ENCODE measurements around the gene NACA. TPM values are rescaled to one million over a fixed set of nuclear protein-coding genes. Genes with fewer than 3 reads are reported as not detected.

NACA gene
- total and polyA plus RNA-seq, 2 of the 13 experiments (the other 11 are each of a cell fraction or from before 2014, with no cell fraction given) = 799 to 1,700 TPM

DNA sequence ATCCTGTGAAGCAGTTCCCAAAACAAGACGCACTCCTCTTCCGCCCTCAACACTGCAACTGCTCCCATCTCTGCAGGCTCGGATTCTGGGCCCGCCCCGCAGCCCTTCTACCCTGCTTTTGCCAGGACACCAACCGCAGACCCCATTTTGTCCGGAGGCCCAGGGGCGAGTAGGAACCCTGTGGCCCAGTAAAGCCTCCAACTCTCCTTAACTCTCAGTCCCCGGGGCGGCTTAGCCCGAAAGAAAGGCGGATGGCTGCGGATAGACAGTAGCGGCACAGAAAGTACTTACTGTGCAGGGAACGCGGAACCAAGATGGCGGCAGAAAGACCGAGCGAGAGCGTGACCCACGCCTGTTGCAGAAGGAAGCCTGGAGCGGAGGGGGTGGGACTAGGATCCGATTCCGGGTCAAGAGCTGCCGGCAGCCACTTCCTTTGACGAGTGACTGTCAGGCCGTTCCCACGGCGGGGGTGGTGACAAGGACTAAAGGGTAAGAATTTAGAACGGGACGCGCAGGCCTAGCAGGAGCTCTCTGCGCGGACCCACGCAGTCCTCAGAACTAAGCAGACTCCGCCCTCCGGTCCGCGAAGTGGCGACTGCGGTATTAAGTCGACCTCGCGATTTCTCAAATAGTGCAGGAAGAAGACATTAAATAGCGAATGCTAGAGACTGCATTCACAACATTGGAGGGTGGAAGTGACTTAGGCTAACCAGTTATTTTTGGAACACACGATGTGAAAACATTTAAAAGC, at the start of gene NACA (continued):
- TF ChIP-seq LRRFIP1 (CRISPR knock-in tag; conservative IDR thresholded peaks at IDR 0.05) (no peak), NFRKB (IDR thresholded peaks at IDR 0.05) (peak; percentile 99), ZNF549 (CRISPR knock-in tag; IDR thresholded peaks at IDR 0.05) (no peak), ZNF7 (CRISPR knock-in tag; IDR thresholded peaks at IDR 0.05) (no peak), PRPF4 (IDR thresholded peaks at IDR 0.05; ENCODE audit: low read depth, low read length, poor library complexity, severe bottlenecking) (no peak), TBX3 (IDR thresholded peaks at IDR 0.05; ENCODE audit: borderline replicate concordance) (no peak; the same call in 1 of the 2 replicates), ZKSCAN5 (CRISPR knock-in tag; IDR thresholded peaks at IDR 0.05) (no peak), SAP130 (CRISPR knock-in tag; IDR thresholded peaks at IDR 0.05; ENCODE audit: low read depth) (peak; percentile 99), NPAS2 (CRISPR knock-in tag; IDR thresholded peaks at IDR 0.05; ENCODE audit: borderline replicate concordance) (no peak), ZNF773 (CRISPR knock-in tag; IDR thresholded peaks at IDR 0.05; ENCODE audit: borderline replicate concordance) (no peak), ZNF737 (CRISPR knock-in tag; IDR thresholded peaks at IDR 0.05; ENCODE audit: borderline replicate concordance) (no peak; the same call in 1 of the 2 replicates), HES4 (CRISPR knock-in tag; IDR thresholded peaks at IDR 0.05; ENCODE audit: borderline replicate concordance) (peak; percentile 90; the same call in 1 of the 2 replicates), NFKBIZ (CRISPR knock-in tag; IDR thresholded peaks at IDR 0.05) (peak; percentile 89), ZNF672 (CRISPR knock-in tag; IDR thresholded peaks at IDR 0.05) (no peak), NR2F1 (CRISPR knock-in tag; IDR thresholded peaks at IDR 0.05) (no peak), TCF7L2 (IDR thresholded peaks at IDR 0.05; ENCODE audit: low read depth, low read length) (no peak), ZIK1 (CRISPR knock-in tag; IDR thresholded peaks at IDR 0.05; ENCODE audit: borderline replicate concordance, low read depth) (peak; percentile 61; the same call in 1 of the 2 replicates), ZNF367 (CRISPR knock-in tag; IDR thresholded peaks at IDR 0.05; ENCODE audit: borderline replicate concordance) (no peak), ZNF274 (CRISPR knock-in tag; IDR thresholded peaks at IDR 0.05) (peak; percentile 66; the same call in 1 of the 2 replicates)
- TF ChIP-seq, protein P1, sequence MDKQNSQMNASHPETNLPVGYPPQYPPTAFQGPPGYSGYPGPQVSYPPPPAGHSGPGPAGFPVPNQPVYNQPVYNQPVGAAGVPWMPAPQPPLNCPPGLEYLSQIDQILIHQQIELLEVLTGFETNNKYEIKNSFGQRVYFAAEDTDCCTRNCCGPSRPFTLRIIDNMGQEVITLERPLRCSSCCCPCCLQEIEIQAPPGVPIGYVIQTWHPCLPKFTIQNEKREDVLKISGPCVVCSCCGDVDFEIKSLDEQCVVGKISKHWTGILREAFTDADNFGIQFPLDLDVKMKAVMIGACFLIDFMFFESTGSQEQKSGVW (CRISPR knock-in tag; IDR thresholded peaks at IDR 0.05; ENCODE audit: borderline replicate concordance) = no peak
- TF ChIP-seq, protein P2, sequence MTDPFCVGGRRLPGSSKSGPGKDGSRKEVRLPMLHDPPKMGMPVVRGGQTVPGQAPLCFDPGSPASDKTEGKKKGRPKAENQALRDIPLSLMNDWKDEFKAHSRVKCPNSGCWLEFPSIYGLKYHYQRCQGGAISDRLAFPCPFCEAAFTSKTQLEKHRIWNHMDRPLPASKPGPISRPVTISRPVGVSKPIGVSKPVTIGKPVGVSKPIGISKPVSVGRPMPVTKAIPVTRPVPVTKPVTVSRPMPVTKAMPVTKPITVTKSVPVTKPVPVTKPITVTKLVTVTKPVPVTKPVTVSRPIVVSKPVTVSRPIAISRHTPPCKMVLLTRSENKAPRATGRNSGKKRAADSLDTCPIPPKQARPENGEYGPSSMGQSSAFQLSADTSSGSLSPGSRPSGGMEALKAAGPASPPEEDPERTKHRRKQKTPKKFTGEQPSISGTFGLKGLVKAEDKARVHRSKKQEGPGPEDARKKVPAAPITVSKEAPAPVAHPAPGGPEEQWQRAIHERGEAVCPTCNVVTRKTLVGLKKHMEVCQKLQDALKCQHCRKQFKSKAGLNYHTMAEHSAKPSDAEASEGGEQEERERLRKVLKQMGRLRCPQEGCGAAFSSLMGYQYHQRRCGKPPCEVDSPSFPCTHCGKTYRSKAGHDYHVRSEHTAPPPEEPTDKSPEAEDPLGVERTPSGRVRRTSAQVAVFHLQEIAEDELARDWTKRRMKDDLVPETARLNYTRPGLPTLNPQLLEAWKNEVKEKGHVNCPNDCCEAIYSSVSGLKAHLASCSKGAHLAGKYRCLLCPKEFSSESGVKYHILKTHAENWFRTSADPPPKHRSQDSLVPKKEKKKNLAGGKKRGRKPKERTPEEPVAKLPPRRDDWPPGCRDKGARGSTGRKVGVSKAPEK (CRISPR knock-in tag; IDR thresholded peaks at IDR 0.05; ENCODE audit: borderline replicate concordance) = no peak; the same call in 1 of the 2 replicates
- TF ChIP-seq, protein P3, sequence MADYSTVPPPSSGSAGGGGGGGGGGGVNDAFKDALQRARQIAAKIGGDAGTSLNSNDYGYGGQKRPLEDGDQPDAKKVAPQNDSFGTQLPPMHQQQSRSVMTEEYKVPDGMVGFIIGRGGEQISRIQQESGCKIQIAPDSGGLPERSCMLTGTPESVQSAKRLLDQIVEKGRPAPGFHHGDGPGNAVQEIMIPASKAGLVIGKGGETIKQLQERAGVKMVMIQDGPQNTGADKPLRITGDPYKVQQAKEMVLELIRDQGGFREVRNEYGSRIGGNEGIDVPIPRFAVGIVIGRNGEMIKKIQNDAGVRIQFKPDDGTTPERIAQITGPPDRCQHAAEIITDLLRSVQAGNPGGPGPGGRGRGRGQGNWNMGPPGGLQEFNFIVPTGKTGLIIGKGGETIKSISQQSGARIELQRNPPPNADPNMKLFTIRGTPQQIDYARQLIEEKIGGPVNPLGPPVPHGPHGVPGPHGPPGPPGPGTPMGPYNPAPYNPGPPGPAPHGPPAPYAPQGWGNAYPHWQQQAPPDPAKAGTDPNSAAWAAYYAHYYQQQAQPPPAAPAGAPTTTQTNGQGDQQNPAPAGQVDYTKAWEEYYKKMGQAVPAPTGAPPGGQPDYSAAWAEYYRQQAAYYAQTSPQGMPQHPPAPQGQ (CRISPR knock-in tag; IDR thresholded peaks at IDR 0.05; ENCODE audit: borderline replicate concordance) = no peak
